Gastrocnemius medialis (tissue), 4 donors: ENCODE measurements around the gene SECISBP2. TPM values are rescaled to one million over a fixed set of nuclear protein-coding genes. Genes with fewer than 3 reads are reported as not detected.
A peak's percentile ranks its signal among the peaks of the same experiment; 100 is the strongest.

ENCODE experiments used
- ATAC-seq, 2 donors: fragments of 150-250 bp; one replicate each; pipeline ENCODE4 v1.9.1; 2016
- DNase-seq, 2 donors: peaks; one replicate each; pipeline ENCODE4 v3.0.0-alpha.2; 2019
- H3K27ac ChIP-seq, 4 donors: fragments of 200-600 bp; sonication (generic); 1 replicate in 1 of 4; 2 replicates in 3 of 4; pipeline ENCODE4 v1.5.1; 2016 to 2018; ENCODE audit warnings: mild to moderate bottlenecking in 2 of 4, moderate library complexity in 1 of 4
- H3K27me3 ChIP-seq, 3 donors: fragments of 200-600 bp; sonication (generic) in 2 of 3; 1 replicate in 1 of 3; 2 replicates in 2 of 3; pipeline versions ENCODE4 v1.5.1 to v1.6.0; 2016 to 2019; ENCODE audit warnings: mild to moderate bottlenecking in 1 of 3, moderate library complexity in 1 of 3
- H3K36me3 ChIP-seq, 2 donors: fragments of 200-600 bp; sonication (generic) in 1 of 2; one replicate each; pipeline ENCODE4 v1.5.1; 2017 to 2018
- H3K4me1 ChIP-seq, 2 donors: fragments of 200-600 bp; sonication (generic) in 1 of 2; one replicate each; pipeline ENCODE4 v1.5.1; 2016 to 2017; ENCODE audit warnings: mild to moderate bottlenecking in 2 of 2
- H3K4me3 ChIP-seq, 4 donors: fragments of 200-600 bp; sonication (generic) in 3 of 4; 1 replicate in 1 of 4; 2 replicates in 3 of 4; pipeline ENCODE4 v1.5.1; 2016 to 2019; ENCODE audit warnings: mild to moderate bottlenecking in 2 of 4
- H3K9me3 ChIP-seq, 3 donors: fragments of 200-600 bp; sonication (generic) in 2 of 3; 1 replicate in 1 of 3; 2 replicates in 2 of 3; pipeline ENCODE4 v1.5.1; 2016 to 2019
- CTCF ChIP-seq, 5 experiments: fragments of 450-650 bp in 3 of 5; fragments of 200-600 bp in 2 of 5; sonication (generic) in 2 of 5; IDR thresholded peaks in 4 of 5; conservative IDR thresholded peaks in 1 of 5; 1 replicate in 4 of 5; 2 replicates in 1 of 5; pipeline ENCODE4 v1.5.1; 2016 to 2019; ENCODE audit warnings: antibody characterized with exemption in 5 of 5, mild to moderate bottlenecking in 3 of 5, moderate library complexity in 3 of 5
- POLR2A ChIP-seq, 2 donors: fragments of 450-650 bp; IDR thresholded peaks; one replicate each; pipeline ENCODE4 v1.6.1; 2017; ENCODE audit warnings: antibody characterized with exemption in 2 of 2, mild to moderate bottlenecking in 2 of 2, moderate library complexity in 2 of 2
- in situ Hi-C, 4 donors: fragments of 200-750 bp; cut with MboI; loops; one replicate each; pipeline versions ENCODE4 v1.15.0 to v1.8.0; 2017; ENCODE audit warnings: low sequenced_read_pairs in 4 of 4
- intact Hi-C: fragments of 100-400 bp; cut with DNase I; formaldehyde crosslinking; loops from one replicate; pipeline ENCODE4 v1.15.1; 2023; ENCODE audit warnings: low total_unique reads
- total RNA-seq, 4 donors: library from RNA; depleted of rRNA; stranded (reverse); fragments of >200 nt; gene quantifications; one replicate each; pipeline versions ENCODE4 v1.1.0 to v1.2.3, GENCODE V29; 2016

SECISBP2 gene
- total RNA-seq, 4 donors from 2014 or later, result 40.2 to 70.8 (median 54.9) TPM

GRCh38 chr9:89311346-89312221 lies 6.7 kb upstream of the SECISBP2 start:
- H3K36me3 ChIP-seq, result no peaks in the 10 kb centered on the region
- intact Hi-C loops, result loop anchor here (2.0 to 10.0 kb wide), 4 partner anchors 187 to 1883 kb away; partner anchors contain the start of gene SEMA4D
- H3K9me3 ChIP-seq, result no peaks in the 10 kb centered on the region
- TF ChIP-seq CTCF (IDR thresholded peaks at IDR 0.05 in 4 of 5, conservative IDR thresholded peaks at IDR 0.05 in 1 of 5) (no peak), POLR2A (IDR thresholded peaks at IDR 0.05) (no peak)
- peak overlapping the region; percentile 66 to 82 (median 74) for H3K4me3 ChIP-seq
- peak overlapping the region; percentile 73 to 95 (median 78) for H3K27ac ChIP-seq
- in situ Hi-C loops, result loop anchor here in 1 of 4 donors (25.0 kb wide), 1 partner anchor 801 kb away; no protein-coding TSS in a partner anchor
- H3K4me1 ChIP-seq, result peaks cover 24 to 26% of the 10 kb centered on the region in 2 donors
- ATAC-seq (no peak), DNase-seq (no peak)
- H3K27me3 ChIP-seq, result no peaks in the 10 kb centered on the region

GRCh38 chr9:89312222-89312571 lies 6.1 kb upstream of the SECISBP2 start:
- Histone ChIP-seq H3K36me3 (no peaks in the 10 kb centered on the region), H3K4me1 (peaks cover 24 to 26% of the 10 kb centered on the region in 2 donors), H3K4me3 (peak overlapping the region in 1 of 4 donors; percentile 76), H3K9me3 (no peaks in the 10 kb centered on the region), H3K27ac (no peak overlapping the region), H3K27me3 (no peaks in the 10 kb centered on the region)
- in situ Hi-C loops (loop anchor here in 1 of 4 donors (25.0 kb wide), 1 partner anchor 800 kb away; no protein-coding TSS in a partner anchor), intact Hi-C loops (loop anchor here (10.0 kb wide), 3 partner anchors 563 to 1883 kb away; no protein-coding TSS in a partner anchor)
- DNase-seq (no peak), ATAC-seq (no peak)
- TF ChIP-seq POLR2A (IDR thresholded peaks at IDR 0.05) (no peak), CTCF (IDR thresholded peaks at IDR 0.05 in 4 of 5, conservative IDR thresholded peaks at IDR 0.05 in 1 of 5) (no peak)

GRCh38 chr9:89313842-89314241 lies 4.5 kb upstream of the SECISBP2 start:
- Histone ChIP-seq H3K4me3 (no peak overlapping the region), H3K9me3 (no peaks in the 10 kb centered on the region), H3K27me3 (no peaks in the 10 kb centered on the region), H3K27ac (no peak overlapping the region), H3K4me1 (peaks cover 24 to 31% of the 10 kb centered on the region in 2 donors), H3K36me3 (no peaks in the 10 kb centered on the region)
- ATAC-seq, result no peak
- TF ChIP-seq CTCF (IDR thresholded peaks at IDR 0.05 in 4 of 5, conservative IDR thresholded peaks at IDR 0.05 in 1 of 5) (no peak), POLR2A (IDR thresholded peaks at IDR 0.05) (no peak)
- in situ Hi-C loops (loop anchor here in 1 of 4 donors (25.0 kb wide), 1 partner anchor 798 kb away; no protein-coding TSS in a partner anchor), intact Hi-C loops (loop anchor here (10.0 kb wide), 3 partner anchors 561 to 1881 kb away; no protein-coding TSS in a partner anchor)
- DNase-seq, result no peak

- ATAC-seq (no peak), DNase-seq (no peak)
- no peaks in the 10 kb centered on the region for H3K36me3 ChIP-seq
- peaks cover 22 to 27% of the 10 kb centered on the region in 2 donors for H3K4me1 ChIP-seq
- intact Hi-C loops (loop anchor here (5.0 to 10.0 kb wide), 4 partner anchors 37 to 1880 kb away; no protein-coding TSS in a partner anchor), in situ Hi-C loops (loop anchor here in 1 of 4 donors (25.0 kb wide), 1 partner anchor 797 kb away; no protein-coding TSS in a partner anchor)
- no peak overlapping the region for H3K27ac ChIP-seq
- no peaks in the 10 kb centered on the region for H3K27me3 ChIP-seq
- no peaks in the 10 kb centered on the region for H3K9me3 ChIP-seq
- no peak overlapping the region for H3K4me3 ChIP-seq
- TF ChIP-seq POLR2A (IDR thresholded peaks at IDR 0.05) (no peak), CTCF (IDR thresholded peaks at IDR 0.05 in 4 of 5, conservative IDR thresholded peaks at IDR 0.05 in 1 of 5) (no peak)
These were observed 3.3 kb upstream of the SECISBP2 start for GRCh38 chr9:89314955-89315354.
